CD4-positive, alpha-beta T cell (primary cell): ENCODE data around the gene TEX35. TPM values are rescaled to one million over a fixed set of nuclear protein-coding genes. Genes with fewer than 3 reads are reported as not detected.

ENCODE experiments used
- ATAC-seq: fragments of 200-7000 bp; cut with Tn5 transposase; one replicate; pipeline ENCODE4 v1.10.0; 2022; ENCODE audit warnings: mild to moderate bottlenecking; ENCODE audit not compliant: poor library complexity
- CTCF ChIA-PET: fragments of 350-600 bp; sonication (Branson Sonifier 250); formaldehyde crosslinking; loops from one replicate; lab custom pipeline; 2021; ENCODE audit warnings: antibody characterized with exemption, inconsistent platforms; lab: Charles Lee
- POLR2A ChIA-PET: fragments of 350-600 bp; sonication (Branson Sonifier 250); formaldehyde crosslinking; loops from one replicate; lab custom pipeline; 2021; ENCODE audit warnings: antibody characterized with exemption, inconsistent platforms; lab: Charles Lee
- DNase-seq, 14 experiments: peaks; one replicate each; pipeline ENCODE4 v3.0.0-alpha.2; 2013 to 2020; ENCODE audit warnings: mixed read lengths in 2 of 14
- H3K27ac ChIP-seq, 2 donors: one replicate each; pipeline versions ENCODE4 v1.5.1 to v1.7.0; 2013; ENCODE audit warnings: low read length in 2 of 2, low read depth in 1 of 2, mild to moderate bottlenecking in 1 of 2
- H3K27me3 ChIP-seq, 2 experiments: 1 replicate in 1 of 2; 2 replicates in 1 of 2; pipeline versions ENCODE4 v1.6.1 to v1.7.0; 2013; ENCODE audit warnings: low read length in 2 of 2, control low read depth in 1 of 2, mild to moderate bottlenecking in 1 of 2, moderate library complexity in 1 of 2; ENCODE audit not compliant: insufficient read depth in 2 of 2, control insufficient read depth in 1 of 2
- H3K36me3 ChIP-seq: one replicate; pipeline ENCODE4 v1.6.1; 2013; ENCODE audit warnings: low read length, control low read depth; ENCODE audit not compliant: insufficient read depth
- H3K4me1 ChIP-seq: one replicate; pipeline ENCODE4 v1.6.1; 2013; ENCODE audit warnings: low read length, control low read depth; ENCODE audit not compliant: insufficient read depth
- H3K4me3 ChIP-seq: one replicate; pipeline ENCODE4 v1.5.1; 2013; ENCODE audit warnings: mild to moderate bottlenecking, low read length, moderate library complexity
- H3K9me3 ChIP-seq, 2 experiments: 1 replicate in 1 of 2; 2 replicates in 1 of 2; pipeline versions ENCODE4 v1.6.1 to v1.7.0; 2013; ENCODE audit warnings: low read length in 2 of 2, mild to moderate bottlenecking in 2 of 2, control low read depth in 1 of 2, moderate library complexity in 1 of 2; ENCODE audit not compliant: control insufficient read depth in 1 of 2, insufficient read depth in 1 of 2
- H3K27ac Mint-ChIP-seq: one replicate; pipeline ENCODE4 v1.8.0; 2020; ENCODE audit warnings: mixed read lengths
- H3K27me3 Mint-ChIP-seq: one replicate; pipeline ENCODE4 v1.8.0; 2021; ENCODE audit warnings: mixed read lengths
- H3K36me3 Mint-ChIP-seq: one replicate; pipeline ENCODE4 v1.8.0; 2021; ENCODE audit warnings: low read depth, mixed read lengths
- H3K4me1 Mint-ChIP-seq: one replicate; pipeline ENCODE4 v1.8.0; 2021; ENCODE audit warnings: low read depth, mixed read lengths
- H3K4me3 Mint-ChIP-seq: one replicate; pipeline ENCODE4 v1.8.0; 2020; ENCODE audit warnings: mild to moderate bottlenecking, mixed read lengths
- H3K9me3 Mint-ChIP-seq: one replicate; pipeline ENCODE4 v1.8.0; 2020; ENCODE audit warnings: mixed read lengths
- intact Hi-C, 2 experiments: fragments of 100-400 bp; cut with DNase I in 1 of 2; cut with micrococcal nuclease in 1 of 2; formaldehyde crosslinking; loops; one replicate each; pipeline versions ENCODE4 v1.15.1 to v1.9.0; 2023 to 2025; cut with DNase I, micrococcal nuclease
- total RNA-seq, 174 experiments: library from RNA in 2 of 174; stranded (reverse) in 2 of 174; gene quantifications; one replicate each; pipeline ENCODE4 v1.2.3 and lab custom pipeline; 2021 to 2026
- TF ChIP-seq, protein P1 (sequence below): fragments of 200-600 bp; IDR thresholded peaks from one replicate; pipeline ENCODE4 v1.8.0; 2022; ENCODE audit warnings: antibody characterized with exemption, mild to moderate bottlenecking

Gene TEX35
- total RNA-seq, 2 experiments from 2014 or later = not detected

DNA sequence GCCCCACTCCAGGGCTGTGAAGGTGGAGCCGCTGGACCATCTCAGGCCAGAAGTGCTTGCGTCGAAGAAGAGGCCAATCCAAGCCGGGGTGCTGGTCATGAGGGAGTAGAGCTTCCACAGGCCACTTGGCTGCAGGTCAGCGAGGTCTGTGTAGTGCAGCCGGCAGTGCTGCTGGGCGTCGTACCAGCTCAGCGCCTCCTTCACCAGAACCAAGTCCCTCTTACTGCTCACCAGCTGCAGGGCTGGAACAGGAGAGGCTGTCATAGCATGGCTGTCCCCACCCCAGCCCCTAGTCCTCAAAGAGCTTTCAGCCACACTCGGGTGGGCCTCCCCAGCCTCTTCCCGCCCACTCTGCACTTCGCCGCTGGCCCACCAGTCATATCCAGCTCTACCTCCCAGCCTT, 18.3 kb upstream of the TEX35 start:
- H3K27ac ChIP-seq = no peak overlapping the region
- H3K27ac Mint-ChIP-seq = no peak overlapping the region
- no peaks in the 10 kb centered on the region for H3K9me3 Mint-ChIP-seq
- H3K36me3 ChIP-seq = no peaks in the 10 kb centered on the region
- no peak overlapping the region for H3K4me3 ChIP-seq
- POLR2A ChIA-PET = no interaction called here
- no peaks in the 10 kb centered on the region for H3K4me1 ChIP-seq
- CTCF ChIA-PET = no interaction called here
- no peaks in the 10 kb centered on the region for H3K36me3 Mint-ChIP-seq
- no peak for ATAC-seq
- H3K27me3 ChIP-seq = no peaks in the 10 kb centered on the region
- H3K4me1 Mint-ChIP-seq = no peaks in the 10 kb centered on the region
- no peak for DNase-seq
- H3K9me3 ChIP-seq = no peaks in the 10 kb centered on the region
- intact Hi-C loops = no loop called here
- TF ChIP-seq, protein P1, sequence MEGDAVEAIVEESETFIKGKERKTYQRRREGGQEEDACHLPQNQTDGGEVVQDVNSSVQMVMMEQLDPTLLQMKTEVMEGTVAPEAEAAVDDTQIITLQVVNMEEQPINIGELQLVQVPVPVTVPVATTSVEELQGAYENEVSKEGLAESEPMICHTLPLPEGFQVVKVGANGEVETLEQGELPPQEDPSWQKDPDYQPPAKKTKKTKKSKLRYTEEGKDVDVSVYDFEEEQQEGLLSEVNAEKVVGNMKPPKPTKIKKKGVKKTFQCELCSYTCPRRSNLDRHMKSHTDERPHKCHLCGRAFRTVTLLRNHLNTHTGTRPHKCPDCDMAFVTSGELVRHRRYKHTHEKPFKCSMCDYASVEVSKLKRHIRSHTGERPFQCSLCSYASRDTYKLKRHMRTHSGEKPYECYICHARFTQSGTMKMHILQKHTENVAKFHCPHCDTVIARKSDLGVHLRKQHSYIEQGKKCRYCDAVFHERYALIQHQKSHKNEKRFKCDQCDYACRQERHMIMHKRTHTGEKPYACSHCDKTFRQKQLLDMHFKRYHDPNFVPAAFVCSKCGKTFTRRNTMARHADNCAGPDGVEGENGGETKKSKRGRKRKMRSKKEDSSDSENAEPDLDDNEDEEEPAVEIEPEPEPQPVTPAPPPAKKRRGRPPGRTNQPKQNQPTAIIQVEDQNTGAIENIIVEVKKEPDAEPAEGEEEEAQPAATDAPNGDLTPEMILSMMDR = no peak
- no peaks in the 10 kb centered on the region for H3K27me3 Mint-ChIP-seq
- H3K4me3 Mint-ChIP-seq = no peak overlapping the region

DNA sequence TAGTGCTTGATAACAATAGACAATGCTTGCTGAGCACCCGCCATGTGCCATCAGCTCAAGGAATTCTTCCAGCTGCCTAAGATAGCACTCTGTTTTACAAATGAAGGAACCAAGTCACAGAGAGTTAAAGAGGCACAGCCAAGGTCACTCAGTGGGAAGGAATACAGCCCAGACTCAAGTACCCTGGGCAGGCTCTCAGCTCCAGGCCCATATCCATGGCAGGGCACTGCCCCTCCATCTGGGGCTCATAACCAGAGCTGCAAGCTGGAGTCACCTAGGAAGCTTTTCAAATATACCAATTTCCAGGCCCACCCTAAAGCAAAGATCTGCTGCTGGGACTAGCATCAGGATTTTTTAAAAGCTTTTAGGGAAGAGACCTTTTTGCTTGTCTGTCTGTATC, 17.8 kb upstream of the TEX35 start:
- Histone ChIP-seq H3K36me3 (no peaks in the 10 kb centered on the region), H3K9me3 (no peaks in the 10 kb centered on the region), H3K27me3 (no peaks in the 10 kb centered on the region), H3K27ac (no peak overlapping the region), H3K4me3 (no peak overlapping the region), H3K4me1 (no peaks in the 10 kb centered on the region)
- Mint-ChIP-seq H3K9me3 (no peaks in the 10 kb centered on the region), H3K27me3 (no peaks in the 10 kb centered on the region), H3K27ac (no peak overlapping the region), H3K36me3 (no peaks in the 10 kb centered on the region), H3K4me1 (no peaks in the 10 kb centered on the region), H3K4me3 (no peak overlapping the region)
- DNase-seq (no peak), ATAC-seq (no peak)
- TF ChIP-seq, protein P1 = no peak
- ChIA-PET CTCF (no interaction called here), POLR2A (no interaction called here)
- intact Hi-C loops = no loop called here

DNA sequence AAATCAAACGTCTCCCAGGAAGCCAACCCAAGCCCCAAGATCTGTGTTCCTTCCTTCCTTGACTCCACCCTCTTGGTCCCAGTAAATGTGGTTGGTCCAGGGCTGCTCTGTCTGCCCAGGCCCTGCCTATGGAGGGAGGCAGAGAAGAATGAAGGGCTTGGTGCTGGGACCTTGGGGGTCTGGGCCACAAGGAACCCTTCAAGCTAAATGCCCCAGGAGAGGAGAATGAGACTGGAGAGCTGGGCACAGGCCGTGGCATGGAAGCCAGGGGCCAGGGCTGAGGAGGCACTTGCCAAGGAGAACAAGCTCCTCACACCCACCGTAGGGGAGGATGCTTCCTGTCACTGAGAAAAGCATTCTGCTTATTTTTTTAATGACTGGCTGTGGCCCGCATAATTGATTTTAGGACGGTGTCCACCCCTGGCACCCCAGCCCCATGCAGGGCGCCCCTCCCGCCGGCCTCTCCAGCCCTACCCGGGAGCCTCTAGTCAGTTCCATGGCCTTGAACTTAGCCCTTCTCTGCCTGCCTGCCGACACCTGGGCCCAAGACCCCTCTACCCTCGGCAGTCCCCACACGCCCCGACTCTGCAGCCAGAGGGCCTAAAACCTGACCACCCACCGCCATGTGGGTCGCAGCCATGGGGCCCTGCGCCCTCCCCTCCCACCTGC, 17.0 kb upstream of the TEX35 start:
- TF ChIP-seq, protein P1 = no peak
- no peak overlapping the region for H3K27ac Mint-ChIP-seq
- H3K4me3 Mint-ChIP-seq = no peak overlapping the region
- intact Hi-C loops = no loop called here
- H3K9me3 Mint-ChIP-seq = no peaks in the 10 kb centered on the region
- no peaks in the 10 kb centered on the region for H3K4me1 Mint-ChIP-seq
- Histone ChIP-seq H3K27me3 (no peaks in the 10 kb centered on the region), H3K4me3 (no peak overlapping the region), H3K36me3 (no peaks in the 10 kb centered on the region), H3K4me1 (no peaks in the 10 kb centered on the region), H3K9me3 (no peaks in the 10 kb centered on the region), H3K27ac (no peak overlapping the region)
- POLR2A ChIA-PET = no interaction called here
- ATAC-seq (no peak), DNase-seq (no peak)
- no peaks in the 10 kb centered on the region for H3K36me3 Mint-ChIP-seq
- H3K27me3 Mint-ChIP-seq = no peaks in the 10 kb centered on the region
- CTCF ChIA-PET = no interaction called here
